Neural cell (in vitro differentiated cells): ENCODE data around the gene APOL6. TPM values are rescaled to one million over a fixed set of nuclear protein-coding genes. Genes with fewer than 3 reads are reported as not detected.

Source experiments
- H2AFZ ChIP-seq: fragments of 200-600, 300-800 bp; sonication (generic), shearing (Covaris generic); 2 replicates; pipeline ENCODE4 v1.6.0; 2014; ENCODE audit warnings: low read depth, mild to moderate bottlenecking, antibody characterized with exemption, low read length, moderate library complexity
- H3F3A ChIP-seq: fragments of 200-600 bp; shearing (Covaris generic); 2 replicates; pipeline ENCODE4 v1.6.1; 2016; ENCODE audit warnings: mild to moderate bottlenecking, moderate library complexity, mixed read lengths, antibody characterized with exemption, low read length; ENCODE audit not compliant: insufficient read depth, poor library complexity, severe bottlenecking
- H3K27ac ChIP-seq: fragments of 200-600, 300-800 bp; sonication (generic), shearing (Covaris generic); 2 replicates; pipeline ENCODE4 v1.5.1; 2014; ENCODE audit warnings: mild to moderate bottlenecking, low read length, moderate library complexity
- H3K27me3 ChIP-seq: fragments of 300-800, 200-600 bp; sonication (generic), shearing (Covaris generic); 2 replicates; pipeline ENCODE4 v1.6.0; 2014; ENCODE audit warnings: mild to moderate bottlenecking, low read depth, low read length, moderate library complexity; ENCODE audit not compliant: insufficient read depth
- H3K36me3 ChIP-seq: fragments of 300-800, 200-600 bp; sonication (generic), shearing (Covaris generic); 2 replicates; pipeline ENCODE4 v1.5.1; 2014; ENCODE audit warnings: mild to moderate bottlenecking, antibody characterized with exemption, low read length, moderate library complexity; ENCODE audit not compliant: insufficient read depth
- H3K4me2 ChIP-seq: fragments of 300-800, 200-600 bp; sonication (generic), shearing (Covaris generic); 2 replicates; pipeline ENCODE4 v1.6.0; 2014; ENCODE audit warnings: mild to moderate bottlenecking, low read length
- H3K4me3 ChIP-seq: fragments of 300-800, 200-600 bp; sonication (generic), shearing (Covaris generic); 2 replicates; pipeline ENCODE4 v1.5.1; 2014; ENCODE audit warnings: mild to moderate bottlenecking, low read length, moderate library complexity
- H3K79me2 ChIP-seq: fragments of 200-600 bp; shearing (Covaris generic); replicated peaks from 2 replicates; pipeline ENCODE4 v1.6.0; 2014; ENCODE audit warnings: mild to moderate bottlenecking, low read length, moderate library complexity; ENCODE audit not compliant: insufficient read depth
- H3K9ac ChIP-seq: fragments of 300-800, 200-600 bp; sonication (generic), shearing (Covaris generic); 2 replicates; pipeline ENCODE4 v1.6.1; 2016; ENCODE audit warnings: mild to moderate bottlenecking, low read length, mixed read lengths
- H3K9me2 ChIP-seq: fragments of 200-600 bp; shearing (Covaris generic); 2 replicates; pipeline ENCODE4 v1.6.1; 2016; ENCODE audit warnings: mild to moderate bottlenecking, low read length, mixed read lengths; ENCODE audit not compliant: insufficient read depth
- H3K9me3 ChIP-seq: fragments of 200-600, 300-800 bp; sonication (generic), shearing (Covaris generic); 2 replicates; pipeline ENCODE4 v1.6.1; 2016; ENCODE audit warnings: mild to moderate bottlenecking, mixed run types, low read length, moderate library complexity, mixed read lengths
- H4K20me1 ChIP-seq: fragments of 200-600 bp; shearing (Covaris generic); 2 replicates; pipeline ENCODE4 v1.6.1; 2016; ENCODE audit warnings: mild to moderate bottlenecking, mixed run types; ENCODE audit not compliant: insufficient read depth
- CTCF ChIP-seq: fragments of 450-650 bp; IDR thresholded peaks from 2 replicates; pipeline ENCODE4 v1.5.1; 2014; ENCODE audit warnings: antibody characterized with exemption, mild to moderate bottlenecking, moderate library complexity; ENCODE audit not compliant: poor library complexity, severe bottlenecking
- EP300 ChIP-seq: fragments of 450-650 bp; conservative IDR thresholded peaks from 2 replicates; pipeline ENCODE4 v1.6.1; 2014; ENCODE audit warnings: antibody characterized with exemption, mild to moderate bottlenecking, moderate library complexity; ENCODE audit not compliant: poor library complexity, severe bottlenecking
- EZH2 ChIP-seq: fragments of 200-600, 300-800 bp; shearing (Covaris generic), sonication (generic); IDR thresholded peaks from 2 replicates; pipeline ENCODE4 v1.6.1; 2014; ENCODE audit warnings: antibody characterized with exemption, low read length, borderline replicate concordance, mild to moderate bottlenecking; ENCODE audit not compliant: insufficient read depth, poor library complexity, severe bottlenecking
- MXI1 ChIP-seq: fragments of 450-650 bp; conservative IDR thresholded peaks from 2 replicates; pipeline ENCODE4 v1.6.1; 2014; ENCODE audit warnings: antibody characterized with exemption, mild to moderate bottlenecking; ENCODE audit not compliant: poor library complexity, severe bottlenecking
- POLR2AphosphoS5 ChIP-seq: IDR thresholded peaks from 2 replicates; pipeline ENCODE4 v1.6.1; 2012
- RAD21 ChIP-seq: fragments of 450-650 bp; conservative IDR thresholded peaks from 2 replicates; pipeline ENCODE4 v1.6.1; 2014; ENCODE audit warnings: antibody characterized with exemption, mild to moderate bottlenecking, moderate library complexity
- REST ChIP-seq: IDR thresholded peaks from 2 replicates; pipeline ENCODE4 v1.6.1; 2012; ENCODE audit warnings: borderline replicate concordance
- SMC3 ChIP-seq: fragments of 450-650 bp; conservative IDR thresholded peaks from 2 replicates; pipeline ENCODE4 v1.6.1; 2014; ENCODE audit warnings: antibody characterized with exemption, mild to moderate bottlenecking, moderate library complexity; ENCODE audit not compliant: poor library complexity
- TAF1 ChIP-seq: IDR thresholded peaks from 2 replicates; pipeline ENCODE4 v1.6.1; 2012; ENCODE audit warnings: low read depth
- polyA plus RNA-seq: library from polyadenylated mRNA; depleted of rRNA; stranded (reverse); fragments of >200 nt; gene quantifications from 2 replicates; pipeline ENCODE4 v1.2.3, GENCODE V29; 2014

The APOL6 gene
- polyA plus RNA-seq, 1 donor from 2014 or later = not detected

DNA sequence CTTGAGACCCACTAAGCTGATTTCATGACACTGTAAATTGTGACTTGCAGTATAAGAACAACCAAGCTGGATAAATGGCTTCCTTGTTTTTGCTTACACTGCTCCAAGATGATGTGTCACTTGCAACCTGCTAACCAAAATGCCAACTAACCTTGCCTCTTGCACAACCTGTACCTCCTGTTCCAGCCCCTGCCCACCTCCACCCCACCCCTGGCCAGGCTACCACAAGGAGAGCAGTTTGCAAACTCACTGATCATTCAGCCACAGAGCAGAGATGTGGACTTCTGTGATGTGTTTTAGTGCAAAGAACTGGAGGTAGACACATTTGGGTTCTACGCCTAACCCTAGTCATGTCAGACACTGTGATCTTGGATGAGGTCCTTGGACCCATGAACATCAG lies 4.3 kb upstream of the APOL6 start:
- Histone ChIP-seq H3K9ac (no peak overlapping the region), H3K27ac (no peak overlapping the region)

GRCh38 chr22:35645646-35646045 lies 2.6 kb upstream of the APOL6 start:
- H3F3A ChIP-seq = no peaks in the 10 kb centered on the region
- H3K9ac ChIP-seq = no peak overlapping the region
- H3K9me2 ChIP-seq = no peaks in the 10 kb centered on the region
- H3K27ac ChIP-seq = no peak overlapping the region
- H2AFZ ChIP-seq = no peak overlapping the region
- H3K79me2 ChIP-seq = no peaks in the 10 kb centered on the region
- no peaks in the 10 kb centered on the region for H3K36me3 ChIP-seq
- H3K27me3 ChIP-seq = no peaks in the 10 kb centered on the region
- no peak overlapping the region for H3K4me3 ChIP-seq
- TF ChIP-seq SMC3 (no peak), CTCF (no peak)
- no peaks in the 10 kb centered on the region for H4K20me1 ChIP-seq
- H3K4me2 ChIP-seq = no peak overlapping the region
- no peaks in the 10 kb centered on the region for H3K9me3 ChIP-seq

More for the DNA sequence above, 4.3 kb upstream of the APOL6 start:
- no peak for TF ChIP-seq EZH2
- no peak for TF ChIP-seq EP300
- no peak for TF ChIP-seq REST
- no peak for TF ChIP-seq RAD21
- TF ChIP-seq MXI1 = no peak
- TF ChIP-seq TAF1 = no peak
- TF ChIP-seq SMC3 = no peak
- no peaks in the 10 kb centered on the region for H3K9me3 ChIP-seq
- no peak overlapping the region for H3K4me3 ChIP-seq
- no peaks in the 10 kb centered on the region for H3F3A ChIP-seq
- H3K79me2 ChIP-seq = no peaks in the 10 kb centered on the region
- H2AFZ ChIP-seq = no peak overlapping the region
- H3K4me2 ChIP-seq = no peak overlapping the region
- no peaks in the 10 kb centered on the region for H3K27me3 ChIP-seq
- H3K9me2 ChIP-seq = no peaks in the 10 kb centered on the region
- H4K20me1 ChIP-seq = no peaks in the 10 kb centered on the region
- no peaks in the 10 kb centered on the region for H3K36me3 ChIP-seq

DNA sequence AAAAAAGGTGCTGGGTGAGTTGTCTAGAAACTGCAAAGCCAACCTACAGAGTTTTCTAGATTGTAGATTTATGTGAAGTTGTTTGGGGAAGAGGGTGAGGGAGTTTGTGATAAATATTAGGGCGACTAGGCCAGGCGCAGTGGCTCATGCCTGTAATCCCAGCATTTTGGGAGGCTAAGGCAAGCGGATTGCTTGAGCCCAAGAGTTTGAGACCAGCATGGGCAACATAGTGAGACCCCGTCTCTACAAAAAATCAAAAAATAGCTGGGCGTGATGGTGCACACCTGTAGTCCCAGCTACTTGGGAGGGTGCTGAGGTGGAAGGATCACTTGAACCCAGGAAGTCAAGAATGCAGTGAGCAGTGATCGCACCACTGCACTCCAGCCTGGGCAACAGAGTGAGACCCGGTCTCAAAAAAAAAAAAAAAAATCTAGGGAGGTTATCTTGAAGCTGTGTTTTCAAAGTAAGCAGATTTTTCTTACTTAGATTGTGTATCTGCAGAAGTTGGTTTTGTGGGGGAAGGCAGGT lies 844 bp downstream of the APOL6 start:
- H3K9ac ChIP-seq = no peak overlapping the region
- no peaks in the 10 kb centered on the region for H3K27me3 ChIP-seq
- no peak for TF ChIP-seq SMC3
- TF ChIP-seq EP300 = no peak
- no peak for TF ChIP-seq REST
- no peak for TF ChIP-seq TAF1
- TF ChIP-seq EZH2 = no peak
- no peak for TF ChIP-seq MXI1
- TF ChIP-seq RAD21 = no peak
- no peak for TF ChIP-seq CTCF
- TF ChIP-seq POLR2AphosphoS5 = no peak
- H3K36me3 ChIP-seq = no peaks in the 10 kb centered on the region
- no peak overlapping the region for H3K27ac ChIP-seq
- H3K4me3 ChIP-seq = no peak overlapping the region
- H3K9me2 ChIP-seq = no peaks in the 10 kb centered on the region
- no peaks in the 10 kb centered on the region for H3K9me3 ChIP-seq
- H2AFZ ChIP-seq = no peak overlapping the region
- no peaks in the 10 kb centered on the region for H3F3A ChIP-seq
- no peaks in the 10 kb centered on the region for H3K79me2 ChIP-seq
- no peaks in the 10 kb centered on the region for H4K20me1 ChIP-seq
- H3K4me2 ChIP-seq = no peak overlapping the region
